Breast epithelium (tissue), 4 donors: ENCODE data around the gene TNS1. TPM values are rescaled to one million over a fixed set of nuclear protein-coding genes. Genes with fewer than 3 reads are reported as not detected.
"Not testable (repeated sequence)": the region's sequence is repeated elsewhere in the genome, so short reads cannot be mapped to it uniquely, and the experiment has no call there.

Source experiments
- DNase-seq, 2 donors: peaks; one replicate each; pipeline ENCODE4 v3.0.0-alpha.2; 2019; ENCODE audit warnings: low spot score in 2 of 2
- H3K27ac ChIP-seq, 2 donors: fragments of 200-600 bp; sonication (generic) in 1 of 2; one replicate each; pipeline ENCODE4 v1.5.1; 2016 to 2019; ENCODE audit warnings: mild to moderate bottlenecking in 1 of 2
- H3K27me3 ChIP-seq, 2 donors: fragments of 200-600 bp; sonication (generic) in 1 of 2; one replicate each; pipeline versions ENCODE4 v1.5.1 to v1.6.0; 2017 to 2019; ENCODE audit warnings: control low read depth in 1 of 2, mild to moderate bottlenecking in 1 of 2
- H3K36me3 ChIP-seq: fragments of 200-600 bp; one replicate; pipeline ENCODE4 v1.5.1; 2019
- H3K4me1 ChIP-seq, 2 donors: fragments of 200-600 bp; sonication (generic); one replicate each; pipeline ENCODE4 v1.5.1; 2016 to 2019; ENCODE audit warnings: control low read depth in 1 of 2
- H3K4me3 ChIP-seq, 3 donors: fragments of 200-600 bp; sonication (generic); 1 replicate in 2 of 3; 2 replicates in 1 of 3; pipeline ENCODE4 v1.5.1; 2016 to 2019; ENCODE audit warnings: mild to moderate bottlenecking in 3 of 3, moderate library complexity in 2 of 3
- H3K9me3 ChIP-seq, 2 donors: fragments of 200-600 bp; sonication (generic) in 1 of 2; one replicate each; pipeline ENCODE4 v1.5.1; 2016 to 2019; ENCODE audit warnings: control low read depth in 1 of 2
- CTCF ChIP-seq, 3 donors: fragments of 450-650 bp; IDR thresholded peaks; one replicate each; pipeline ENCODE4 v1.5.1; 2016 to 2017; ENCODE audit warnings: antibody characterized with exemption in 3 of 3, mild to moderate bottlenecking in 3 of 3, moderate library complexity in 3 of 3
- POLR2A ChIP-seq: fragments of 450-650 bp; IDR thresholded peaks from one replicate; pipeline ENCODE4 v1.6.1; 2016; ENCODE audit warnings: antibody characterized with exemption, mild to moderate bottlenecking, moderate library complexity
- POLR2AphosphoS5 ChIP-seq, 3 donors: sonication (generic); formaldehyde crosslinking; IDR thresholded peaks; one replicate each; pipeline ENCODE4 v1.6.1; 2017; ENCODE audit warnings: antibody characterized with exemption in 3 of 3
- intact Hi-C: fragments of 100-400 bp; cut with DNase I; formaldehyde crosslinking; loops from one replicate; pipeline ENCODE4 v1.15.1; 2023; ENCODE audit warnings: low total_unique reads
- total RNA-seq, 3 donors: library from RNA; depleted of rRNA; stranded (reverse); fragments of >200 nt; gene quantifications; one replicate each; pipeline ENCODE4 v1.1.0, GENCODE V29; 2016

The TNS1 gene
- total RNA-seq, 3 donors from 2014 or later, result 141 to 577 (median 154) TPM

DNA sequence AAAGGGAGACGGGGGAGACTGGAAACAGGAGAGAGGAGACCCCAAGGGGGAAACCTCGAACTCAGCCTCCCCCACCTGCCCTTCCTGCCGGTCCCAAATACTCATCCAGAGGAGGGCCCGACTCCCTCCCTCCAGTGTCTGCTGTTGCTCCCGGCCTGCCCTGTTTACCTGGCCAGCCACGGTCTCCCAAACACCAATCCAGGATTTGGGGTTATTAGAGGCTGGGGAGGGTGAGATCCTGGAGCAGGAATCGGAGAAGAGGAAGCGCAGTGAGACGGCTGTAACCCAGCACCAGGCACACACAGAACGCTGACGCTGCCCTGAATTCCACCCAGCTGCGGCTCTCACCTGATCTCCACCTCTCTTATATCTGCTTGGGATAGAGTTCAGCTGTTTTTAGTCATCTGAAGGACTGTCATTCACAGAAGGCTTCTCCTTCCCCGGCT lies 213.0 kb downstream of the TNS1 start:
- no peaks in the 10 kb centered on the region for H3K36me3 ChIP-seq
- no peak for DNase-seq
- peak overlapping the region in 2 of 3 donors; percentile 5 to 18 for H3K4me3 ChIP-seq
- no peak for TF ChIP-seq POLR2A
- no peak for TF ChIP-seq CTCF (IDR thresholded peaks at IDR 0.05)
- TF ChIP-seq POLR2AphosphoS5 (IDR thresholded peaks at IDR 0.05), result no peak
- H3K4me1 ChIP-seq, result no peaks in the 10 kb centered on the region
- intact Hi-C loops, result loop anchor here (5.0 to 10.0 kb wide), 3 partner anchors 103 to 235 kb away; no protein-coding TSS in a partner anchor
- H3K27me3 ChIP-seq, result no peaks in the 10 kb centered on the region
- H3K27ac ChIP-seq, result peak overlapping the region; percentile 36 to 64
- no peaks in the 10 kb centered on the region for H3K9me3 ChIP-seq

GRCh38 chr2:217789003-217789735 lies 213.6 kb downstream of the TNS1 start:
- peak; percentile 22 to 40 (median 38) for TF ChIP-seq POLR2AphosphoS5 (IDR thresholded peaks at IDR 0.05)
- TF ChIP-seq CTCF (IDR thresholded peaks at IDR 0.05), result peak; percentile 97 to 99 (median 99)
- no peak for TF ChIP-seq POLR2A
- no peaks in the 10 kb centered on the region for H3K4me1 ChIP-seq
- H3K9me3 ChIP-seq, result no peaks in the 10 kb centered on the region
- H3K4me3 ChIP-seq, result peak overlapping the region in 2 of 3 donors; percentile 5 to 18
- peak overlapping the region in 1 of 2 donors; percentile 64 for H3K27ac ChIP-seq
- DNase-seq, result peak; percentile 67 to 84
- intact Hi-C loops, result loop anchor here (5.0 to 10.0 kb wide), 2 partner anchors 103 to 236 kb away; no protein-coding TSS in a partner anchor
- H3K36me3 ChIP-seq, result no peaks in the 10 kb centered on the region
- no peaks in the 10 kb centered on the region for H3K27me3 ChIP-seq

- no peaks in the 10 kb centered on the region for H3K4me1 ChIP-seq
- no peaks in the 10 kb centered on the region for H3K9me3 ChIP-seq
- intact Hi-C loops, result loop anchor here (5.0 to 10.0 kb wide), 2 partner anchors 104 to 236 kb away; no protein-coding TSS in a partner anchor
- no peak overlapping the region for H3K27ac ChIP-seq
- no peaks in the 10 kb centered on the region for H3K27me3 ChIP-seq
- H3K4me3 ChIP-seq, result no peak overlapping the region
- TF ChIP-seq CTCF (IDR thresholded peaks at IDR 0.05) (no peak), POLR2AphosphoS5 (IDR thresholded peaks at IDR 0.05) (no peak), POLR2A (no peak)
- H3K36me3 ChIP-seq, result no peaks in the 10 kb centered on the region
- DNase-seq, result no peak
These were observed 214.2 kb downstream of the TNS1 start for GRCh38 chr2:217788669-217789002.

DNA sequence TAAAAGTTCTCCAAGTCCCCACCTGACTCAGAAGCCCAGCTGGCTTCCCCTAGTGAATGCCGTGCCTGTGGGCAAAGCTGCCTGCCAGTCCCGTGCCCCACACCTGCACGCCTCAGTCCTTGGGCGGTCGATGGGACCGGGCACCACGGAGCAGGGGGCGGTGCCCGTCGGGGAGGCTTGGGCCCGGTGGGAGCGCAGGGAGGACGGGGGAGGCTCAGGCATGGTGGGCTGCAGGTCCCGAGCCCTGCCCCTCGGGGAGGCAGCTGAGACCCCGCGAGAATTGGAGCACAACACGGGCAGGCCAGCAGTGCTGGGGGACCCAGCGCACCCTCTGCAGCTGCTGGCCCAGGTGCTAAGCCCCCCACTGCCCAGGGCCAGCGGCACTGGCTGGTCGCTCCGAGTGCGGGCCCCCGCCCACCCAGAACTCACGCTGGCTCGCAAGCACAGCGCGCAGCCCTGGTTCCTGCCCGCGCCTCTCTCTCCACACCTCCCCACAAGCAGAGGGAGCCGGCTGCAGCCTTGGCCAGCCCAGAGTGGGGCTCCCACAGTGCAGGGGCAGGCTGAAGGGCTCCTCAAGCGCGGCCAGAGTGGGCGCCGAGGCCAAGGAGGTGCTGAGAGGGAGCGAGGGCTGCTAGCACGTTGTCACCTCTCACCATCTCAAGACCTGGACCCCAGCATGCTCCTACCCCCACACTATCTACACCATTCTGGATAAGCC lies 215.5 kb downstream of the TNS1 start:
- no peaks in the 10 kb centered on the region for H3K27me3 ChIP-seq
- H3K9me3 ChIP-seq, result peaks cover 0 to 4% of the 10 kb centered on the region in 2 donors
- no peak overlapping the region for H3K4me3 ChIP-seq
- TF ChIP-seq POLR2A, result no peak
- H3K27ac ChIP-seq, result no peak overlapping the region
- intact Hi-C loops, result loop anchor here (5.0 to 10.0 kb wide), 2 partner anchors 105 to 237 kb away; no protein-coding TSS in a partner anchor
- H3K36me3 ChIP-seq, result no peaks in the 10 kb centered on the region
- H3K4me1 ChIP-seq, result no peaks in the 10 kb centered on the region
- DNase-seq, result no peak

- not testable (repeated sequence) for H3K4me3 ChIP-seq, H3K27ac ChIP-seq, H3K27me3 ChIP-seq, H3K36me3 ChIP-seq, H3K9me3 ChIP-seq, DNase-seq, H3K4me1 ChIP-seq
- intact Hi-C loops, result loop anchor here (5.0 to 10.0 kb wide), 2 partner anchors 106 to 238 kb away; no protein-coding TSS in a partner anchor
These were observed 216.2 kb downstream of the TNS1 start for GRCh38 chr2:217786560-217786959.
